A549 (cell line): Measurements from ENCODE around the gene NLRC3.

Experiments used
- CTCF ChIP-seq: fragments of >200 bp; sonication (Bioruptor Twin); formaldehyde crosslinking; IDR thresholded peaks from 3 replicates; pipeline ENCODE4 v1.5.1; 2016
- USF2 ChIP-seq: fragments of 450-650 bp; IDR thresholded peaks from 2 replicates; pipeline ENCODE4 v1.6.1; 2014; ENCODE audit warnings: antibody characterized with exemption

- TF ChIP-seq CTCF (no peak), USF2 (no peak)
Observed at GRCh38 chr16:3625331-3625730, 48.1 kb upstream of the NLRC3 start.
